NCI-H1694 treated with DMSO at 0.1 percent for 48 hours (cell line): ENCODE results near the gene COX8A.

Source experiments
- DNase-seq: peaks from one replicate; lab custom pipeline; 2025; lab: John Stamatoyannopoulos, UW

Gene COX8A

DNA sequence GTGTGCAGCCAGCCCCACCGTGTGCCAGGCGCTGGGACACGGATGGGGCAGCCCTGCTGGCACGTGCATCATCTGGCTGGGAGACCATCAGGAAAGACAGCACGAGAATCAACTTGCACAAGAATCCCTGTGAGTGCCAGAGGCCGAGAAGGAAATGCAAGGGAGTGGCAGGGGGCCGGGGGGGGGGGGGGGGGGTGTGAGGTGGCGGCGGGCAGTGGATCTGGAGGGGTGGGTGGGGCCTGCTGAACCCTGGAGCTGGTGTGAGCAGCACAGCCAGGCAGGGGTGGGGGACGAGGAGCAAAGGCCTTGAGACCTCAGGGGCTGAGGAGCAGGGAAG lies 47.3 kb downstream of the COX8A start:
- DNase-seq = peak; percentile 38

DNA sequence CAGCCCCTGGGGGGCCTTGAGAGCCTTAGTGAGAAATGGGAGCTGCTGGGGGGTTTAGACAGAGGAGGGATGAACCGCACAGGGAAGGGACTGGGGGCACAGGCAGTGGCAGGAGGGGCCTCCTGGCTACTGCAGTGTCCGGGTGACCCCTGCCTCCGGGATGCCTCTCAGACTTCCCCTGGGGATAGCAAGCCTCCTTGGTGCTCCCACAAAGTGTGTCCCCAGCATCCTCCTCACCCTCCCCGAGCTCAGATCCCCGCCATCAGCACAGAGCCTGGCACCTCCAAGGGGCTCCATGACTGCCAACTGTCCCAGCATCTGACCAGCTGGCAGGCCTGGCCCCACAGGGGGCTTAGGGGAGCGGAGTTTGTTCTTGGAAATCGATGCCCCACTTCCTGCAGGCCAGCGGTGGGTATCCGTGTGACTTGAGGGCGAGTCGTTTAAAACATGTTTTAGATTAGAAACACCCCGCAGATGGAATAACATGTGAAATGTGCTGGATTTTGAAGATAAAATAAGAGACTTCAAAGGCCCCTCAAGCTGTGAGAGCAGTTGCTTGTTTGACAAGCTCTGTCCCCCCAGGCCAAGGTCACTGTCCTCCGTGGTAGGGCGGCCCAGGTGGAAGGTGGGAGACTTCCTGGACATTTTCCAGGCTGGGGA lies 47.8 kb downstream of the COX8A start:
- DNase-seq = no peak

- no peak for DNase-seq
These were observed 49.6 kb downstream of the COX8A start for GRCh38 chr11:64023712-64024710.

GRCh38 chr11:64025205-64025604 lies 50.8 kb downstream of the COX8A start:
- no peak for DNase-seq
